SJSA1 (cell line): ENCODE measurements around the gene CORO1C. TPM values are rescaled to one million over a fixed set of nuclear protein-coding genes. Genes with fewer than 3 reads are reported as not detected.

ENCODE experiments used
- DNase-seq, 2 experiments: peaks; one replicate each; pipeline ENCODE4 v3.0.0-alpha.2; 2015 to 2020; ENCODE audit warnings: low spot score in 2 of 2, low read depth in 1 of 2
- H3K27ac ChIP-seq: fragments of 250-450 bp; sonication (Bioruptor Pico); 2 replicates; pipeline ENCODE4 v1.5.1; 2020; ENCODE audit warnings: mild to moderate bottlenecking, moderate library complexity
- H3K27me3 ChIP-seq: fragments of 250-450 bp; sonication (Bioruptor Pico); replicated peaks from 2 replicates; pipeline ENCODE4 v1.5.1; 2020; ENCODE audit warnings: mild to moderate bottlenecking, moderate library complexity
- H3K36me3 ChIP-seq: fragments of 250-450 bp; sonication (Bioruptor Pico); 2 replicates; pipeline ENCODE4 v1.5.1; 2020; ENCODE audit warnings: mild to moderate bottlenecking
- H3K4me1 ChIP-seq: fragments of 250-450 bp; sonication (Bioruptor Pico); replicated peaks from 2 replicates; pipeline ENCODE4 v1.6.1; 2021; ENCODE audit warnings: mild to moderate bottlenecking
- H3K4me3 ChIP-seq: fragments of 250-450 bp; sonication (Bioruptor Pico); 2 replicates; pipeline ENCODE4 v1.5.1; 2020; ENCODE audit warnings: mild to moderate bottlenecking
- H3K9me3 ChIP-seq: fragments of 250-450 bp; sonication (Bioruptor Pico); replicated peaks from 2 replicates; pipeline ENCODE4 v1.5.1; 2020; ENCODE audit warnings: mild to moderate bottlenecking
- total RNA-seq: library from RNA; depleted of rRNA; stranded (reverse); fragments of >200 nt; shearing (Covaris generic); gene quantifications from 2 replicates; pipeline ENCODE4 v1.2.3, GENCODE V29; 2014

The CORO1C gene
- total RNA-seq, 1 experiment from 2014 or later: 136 TPM

- Histone ChIP-seq H3K36me3 (peaks cover 6% of the 10 kb centered on the region), H3K9me3 (0 out of 2 replicates have a peak, but pooled peaks cover 3% of the 10 kb centered on the region), H3K27me3 (no peaks in the 10 kb centered on the region), H3K27ac (no peak overlapping the region), H3K4me1 (peaks cover 28% of the 10 kb centered on the region), H3K4me3 (no peak overlapping the region)
- DNase-seq: peak; percentile 79 to 92
Measured at GRCh38 chr12:108604208-108604941, 126.9 kb downstream of the CORO1C start.

GRCh38 chr12:108603743-108604142, 127.6 kb downstream of the CORO1C start:
- H3K27me3 ChIP-seq: no peaks in the 10 kb centered on the region
- H3K4me3 ChIP-seq: no peak overlapping the region
- 0 out of 2 replicates have a peak, but pooled peaks cover 3% of the 10 kb centered on the region for H3K9me3 ChIP-seq
- H3K36me3 ChIP-seq: peaks cover 6% of the 10 kb centered on the region
- H3K4me1 ChIP-seq: peaks cover 26% of the 10 kb centered on the region
- H3K27ac ChIP-seq: no peak overlapping the region
- peak; percentile 75 to 91 for DNase-seq

GRCh38 chr12:108602976-108603704, 128.2 kb downstream of the CORO1C start:
- no peaks in the 10 kb centered on the region for H3K27me3 ChIP-seq
- H3K4me1 ChIP-seq: peaks cover 27% of the 10 kb centered on the region
- DNase-seq: peak; percentile 73 to 94
- H3K4me3 ChIP-seq: no peak overlapping the region
- H3K36me3 ChIP-seq: peaks cover 6% of the 10 kb centered on the region
- 0 out of 2 replicates have a peak, but pooled peaks cover 3% of the 10 kb centered on the region for H3K9me3 ChIP-seq
- H3K27ac ChIP-seq: no peak overlapping the region

- Histone ChIP-seq H3K9me3 (0 out of 2 replicates have a peak, but pooled peaks cover 3% of the 10 kb centered on the region), H3K27me3 (no peaks in the 10 kb centered on the region), H3K4me1 (peaks cover 34% of the 10 kb centered on the region), H3K27ac (no peak overlapping the region), H3K36me3 (peaks cover 11% of the 10 kb centered on the region), H3K4me3 (no peak overlapping the region)
- DNase-seq: peak; percentile 79 to 91
Measured at GRCh38 chr12:108602209-108602705, 129.1 kb downstream of the CORO1C start.

- peaks cover 24% of the 10 kb centered on the region for H3K36me3 ChIP-seq
- H3K27me3 ChIP-seq: no peaks in the 10 kb centered on the region
- no peak overlapping the region for H3K27ac ChIP-seq
- H3K9me3 ChIP-seq: 0 out of 2 replicates have a peak, but pooled peaks cover 2% of the 10 kb centered on the region
- no peak overlapping the region for H3K4me3 ChIP-seq
- peak in 1 of 2 experiments; percentile 89 for DNase-seq
- peaks cover 50% of the 10 kb centered on the region for H3K4me1 ChIP-seq
Measured at GRCh38 chr12:108600702-108601007, 130.7 kb downstream of the CORO1C start.

- peaks cover 56% of the 10 kb centered on the region for H3K4me1 ChIP-seq
- H3K27ac ChIP-seq: no peak overlapping the region
- no peak overlapping the region for H3K4me3 ChIP-seq
Measured at GRCh38 chr12:108599948-108600701, 131.2 kb downstream of the CORO1C start.

GRCh38 chr12:108599541-108599940, 131.8 kb downstream of the CORO1C start:
- DNase-seq: peak in 1 of 2 experiments; percentile 95
- Histone ChIP-seq H3K27me3 (no peaks in the 10 kb centered on the region), H3K4me3 (no peak overlapping the region), H3K27ac (no peak overlapping the region), H3K9me3 (0 out of 2 replicates have a peak, but pooled peaks cover 2% of the 10 kb centered on the region), H3K4me1 (peaks cover 58% of the 10 kb centered on the region), H3K36me3 (peaks cover 32% of the 10 kb centered on the region)

More at GRCh38 chr12:108599948-108600701, 131.2 kb downstream of the CORO1C start:
- DNase-seq: peak; percentile 81 to 91
- no peaks in the 10 kb centered on the region for H3K27me3 ChIP-seq
- 0 out of 2 replicates have a peak, but pooled peaks cover 2% of the 10 kb centered on the region for H3K9me3 ChIP-seq
- peaks cover 26% of the 10 kb centered on the region for H3K36me3 ChIP-seq

- Histone ChIP-seq H3K4me3 (no peak overlapping the region; the same call in 1 of the 2 replicates), H3K27me3 (no peaks in the 10 kb centered on the region), H3K27ac (peak overlapping the region; percentile 31), H3K4me1 (peaks cover 58% of the 10 kb centered on the region), H3K9me3 (0 out of 2 replicates have a peak, but pooled peaks cover 2% of the 10 kb centered on the region), H3K36me3 (peaks cover 39% of the 10 kb centered on the region)
- peak; percentile 77 to 93 for DNase-seq
Measured at GRCh38 chr12:108598553-108599250, 132.6 kb downstream of the CORO1C start.

- H3K36me3 ChIP-seq: peaks cover 48% of the 10 kb centered on the region
- DNase-seq: peak; percentile 99 to 100
- H3K27me3 ChIP-seq: no peaks in the 10 kb centered on the region
- H3K9me3 ChIP-seq: 0 out of 2 replicates have a peak, but pooled peaks cover 2% of the 10 kb centered on the region
- peaks cover 58% of the 10 kb centered on the region for H3K4me1 ChIP-seq
- H3K27ac ChIP-seq: peak within 1 kb of the TSS; percentile 31
- peak within 1 kb of the TSS; percentile 42 for H3K4me3 ChIP-seq
Measured at GRCh38 chr12:108597559-108598471, 133.5 kb downstream of the CORO1C start, which contains the start of gene TMEM119. Gene TMEM119, minus strand, starts transcription at chr12:108598084. Its CDS starts 5,701 bp downstream, at chr12:108592383.

GRCh38 chr12:108596854-108597558, 134.3 kb downstream of the CORO1C start:
- Histone ChIP-seq H3K27ac (0 out of 2 replicates have a peak overlapping the region, but pooled peaks have one; percentile 8), H3K27me3 (no peaks in the 10 kb centered on the region), H3K4me1 (peaks cover 55% of the 10 kb centered on the region), H3K4me3 (peak overlapping the region; percentile 42), H3K9me3 (0 out of 2 replicates have a peak, but pooled peaks cover 2% of the 10 kb centered on the region), H3K36me3 (peaks cover 56% of the 10 kb centered on the region)
- peak in 1 of 2 experiments; percentile 97 for DNase-seq
